HEK293 (cell line): ENCODE results near the gene UQCR11.

Source experiments
- CTCF ChIA-PET: fragments of 350-600 bp; formaldehyde crosslinking; extraction: SDS; loops from one replicate; lab custom pipeline; 2021; ENCODE audit warnings: antibody characterized with exemption; lab: Yijun Ruan, JAX
- POLR2A ChIA-PET: fragments of 300-600 bp; formaldehyde crosslinking; extraction: SDS; loops from one replicate; lab custom pipeline; 2020; ENCODE audit warnings: antibody characterized with exemption, inconsistent platforms; lab: Yijun Ruan, JAX
- H3K27ac ChIP-seq: fragments of 200-500 bp; sonication (Bioruptor generic); 2 replicates; pipeline ENCODE4 v1.5.1; 2014; ENCODE audit warnings: low read depth, low read length, control low read depth, inconsistent platforms; ENCODE audit errors: extremely low read depth
- H3K36me3 ChIP-seq, 2 experiments: fragments of 200-500 bp in 1 of 2; sonication (Bioruptor generic) in 1 of 2; 1 replicate in 1 of 2; 2 replicates in 1 of 2; pipeline ENCODE4 v1.5.1; 2014 to 2017; ENCODE audit warnings: inconsistent platforms in 2 of 2, low read length in 2 of 2; ENCODE audit not compliant: control insufficient read depth in 2 of 2, insufficient read depth in 1 of 2
- H3K4me1 ChIP-seq: fragments of 200-500 bp; sonication (Bioruptor generic); 2 replicates; pipeline ENCODE4 v1.5.1; 2014; ENCODE audit warnings: mild to moderate bottlenecking, low read length, inconsistent platforms; ENCODE audit not compliant: control insufficient read depth, insufficient read depth
- H3K4me3 ChIP-seq: 2 replicates; pipeline ENCODE4 v1.5.1; 2011; ENCODE audit warnings: low read depth, mild to moderate bottlenecking, control low read depth, low read length, moderate library complexity
- H3K9me3 ChIP-seq: fragments of 200-500 bp; sonication (Bioruptor generic); 2 replicates; pipeline ENCODE4 v1.5.1; 2014; ENCODE audit warnings: low read depth, low read length, inconsistent platforms; ENCODE audit not compliant: control insufficient read depth, insufficient read depth
- CTCF ChIP-seq: fragments of 450-650 bp; formaldehyde crosslinking; IDR thresholded peaks from 2 replicates; pipeline ENCODE4 v1.5.1; 2016; ENCODE audit warnings: missing biosample characterization, missing genetic modification characterization
- GLIS1 ChIP-seq: fragments of 450-650 bp; formaldehyde crosslinking; IDR thresholded peaks from 2 replicates; pipeline ENCODE4 v1.5.1; 2016; ENCODE audit warnings: missing biosample characterization, missing genetic modification characterization
- GLIS2 ChIP-seq: fragments of 450-650 bp; formaldehyde crosslinking; IDR thresholded peaks from 2 replicates; pipeline ENCODE4 v1.5.1; 2016; ENCODE audit warnings: missing biosample characterization, missing genetic modification characterization
- HIC1 ChIP-seq: fragments of 450-650 bp; formaldehyde crosslinking; IDR thresholded peaks from 2 replicates; pipeline ENCODE4 v1.5.1; 2016; ENCODE audit warnings: missing biosample characterization, missing genetic modification characterization
- KLF8 ChIP-seq: fragments of 450-650 bp; formaldehyde crosslinking; IDR thresholded peaks from 2 replicates; pipeline ENCODE4 v1.5.1; 2016; ENCODE audit warnings: missing biosample characterization, missing genetic modification characterization
- PRDM10 ChIP-seq: fragments of 450-650 bp; formaldehyde crosslinking; IDR thresholded peaks from 2 replicates; pipeline ENCODE4 v1.5.1; 2016; ENCODE audit warnings: missing biosample characterization, missing genetic modification characterization
- WT1 ChIP-seq: fragments of 450-650 bp; formaldehyde crosslinking; IDR thresholded peaks from 2 replicates; pipeline ENCODE4 v1.5.1; 2016; ENCODE audit warnings: missing biosample characterization, missing genetic modification characterization
- ZBTB44 ChIP-seq: fragments of 450-650 bp; IDR thresholded peaks from 2 replicates; pipeline ENCODE4 v1.5.1; 2018; ENCODE audit warnings: missing biosample characterization, mild to moderate bottlenecking, missing genetic modification characterization
- ZBTB7A ChIP-seq: fragments of 450-650 bp; formaldehyde crosslinking; IDR thresholded peaks from 2 replicates; pipeline ENCODE4 v1.5.1; 2016; ENCODE audit warnings: low read depth, missing biosample characterization, missing genetic modification characterization
- ZFHX2 ChIP-seq: fragments of 450-650 bp; formaldehyde crosslinking; conservative IDR thresholded peaks from 2 replicates; pipeline ENCODE4 v1.5.1; 2016; ENCODE audit warnings: missing biosample characterization, missing genetic modification characterization
- ZIC2 ChIP-seq: fragments of 450-650 bp; formaldehyde crosslinking; IDR thresholded peaks from 2 replicates; pipeline ENCODE4 v1.5.1; 2016; ENCODE audit warnings: missing biosample characterization, missing genetic modification characterization
- ZNF121 ChIP-seq: fragments of 450-650 bp; formaldehyde crosslinking; IDR thresholded peaks from 2 replicates; pipeline ENCODE4 v1.5.1; 2016; ENCODE audit warnings: missing biosample characterization, missing genetic modification characterization
- ZNF501 ChIP-seq: fragments of 450-650 bp; formaldehyde crosslinking; IDR thresholded peaks from 2 replicates; pipeline ENCODE4 v1.5.1; 2016; ENCODE audit warnings: missing biosample characterization, missing genetic modification characterization
- ZNF510 ChIP-seq: fragments of 450-650 bp; formaldehyde crosslinking; IDR thresholded peaks from 2 replicates; pipeline ENCODE4 v1.5.1; 2018; ENCODE audit warnings: mild to moderate bottlenecking, missing genetic modification characterization, missing biosample characterization; ENCODE audit not compliant: insufficient replicate concordance
- ZNF843 ChIP-seq: fragments of 450-650 bp; formaldehyde crosslinking; IDR thresholded peaks from 2 replicates; pipeline ENCODE4 v1.5.1; 2016; ENCODE audit warnings: missing biosample characterization, missing genetic modification characterization

The UQCR11 gene

GRCh38 chr19:1609103-1609396 lies 3.8 kb upstream of the UQCR11 start:
- H3K27ac ChIP-seq = no peak overlapping the region
- H3K36me3 ChIP-seq = peaks cover 0 to 41% of the 10 kb centered on the region in 2 experiments; a peak in 2 of 3 replicates
- TF ChIP-seq ZNF501 (no peak), ZBTB44 (tag by site-specific recombination) (no peak), PRDM10 (0 out of 2 replicates have a peak, but pooled peaks have one; percentile 14)
- no peaks in the 10 kb centered on the region for H3K4me1 ChIP-seq
- H3K4me3 ChIP-seq = no peak overlapping the region
- no peaks in the 10 kb centered on the region for H3K9me3 ChIP-seq
- ChIA-PET POLR2A (interaction anchor here (1.1 kb wide), 1 partner anchor 16 kb away, joined by 4 read pairs; the partner anchor contains the start of gene MBD3), CTCF (no interaction called here)

- CTCF ChIA-PET = no interaction called here
Observed at GRCh38 chr19:1608359-1609102, 3.3 kb upstream of the UQCR11 start.

More at GRCh38 chr19:1608359-1609102, 3.3 kb upstream of the UQCR11 start:
- no peaks in the 10 kb centered on the region for H3K4me1 ChIP-seq
- no peak overlapping the region for H3K27ac ChIP-seq
- no peaks in the 10 kb centered on the region for H3K9me3 ChIP-seq
- H3K36me3 ChIP-seq = peaks cover 0 to 38% of the 10 kb centered on the region in 2 experiments; a peak in 1 of 3 replicates
- POLR2A ChIA-PET = interaction anchor here (1.1 kb wide), 1 partner anchor 16 kb away, joined by 4 read pairs; the partner anchor contains the start of gene MBD3
- no peak overlapping the region for H3K4me3 ChIP-seq
- TF ChIP-seq ZNF121 (tag by site-specific recombination) (peak; percentile 95), GLIS2 (tag by site-specific recombination) (peak; percentile 57; the same call in 1 of the 2 replicates), ZNF843 (tag by site-specific recombination) (no peak), HIC1 (tag by site-specific recombination) (0 out of 2 replicates have a peak, but pooled peaks have one; percentile 30), WT1 (tag by site-specific recombination) (peak; percentile 45; the same call in 1 of the 2 replicates), ZBTB7A (tag by site-specific recombination) (no peak), ZNF510 (tag by site-specific recombination) (no peak), KLF8 (tag by site-specific recombination) (0 out of 2 replicates have a peak, but pooled peaks have one; percentile 20), GLIS1 (peak; percentile 99), CTCF (tag by site-specific recombination) (0 out of 2 replicates have a peak, but pooled peaks have one; percentile 21), ZFHX2 (tag by site-specific recombination) (0 out of 2 replicates have a peak, but pooled peaks have one; percentile 14), ZIC2 (tag by site-specific recombination) (peak; percentile 91)
- TF ChIP-seq, all 188 proteins: peak for 9
